HG02981 (cell line): Measurements from ENCODE around the gene CMTM7.
"Not testable (repeated sequence)": the region's sequence is repeated elsewhere in the genome, so short reads cannot be mapped to it uniquely, and the experiment has no call there.

Source experiments
- ATAC-seq: cut with Tn5 transposase; IDR thresholded peaks from one replicate; pipeline ENCODE4 v1.9.1; 2021; ENCODE audit warnings: mild to moderate bottlenecking, moderate library complexity; ENCODE audit not compliant: unreplicated experiment

CMTM7 gene

GRCh38 chr3:32381922-32382321, 9.7 kb upstream of the CMTM7 start:
- ATAC-seq: no peak

GRCh38 chr3:32383136-32383711, 8.4 kb upstream of the CMTM7 start:
- ATAC-seq: no peak

- no peak for ATAC-seq
Observed at GRCh38 chr3:32384938-32385337, 6.7 kb upstream of the CMTM7 start.

GRCh38 chr3:32387512-32387911, 4.1 kb upstream of the CMTM7 start:
- ATAC-seq: no peak

- ATAC-seq: not testable (repeated sequence)
Observed at GRCh38 chr3:32389577-32389976, 2.1 kb upstream of the CMTM7 start.

- ATAC-seq: no peak
Observed at GRCh38 chr3:32392536-32393302, 1.1 kb downstream of the CMTM7 start.

GRCh38 chr3:32395496-32395895, 3.8 kb downstream of the CMTM7 start:
- ATAC-seq: no peak

GRCh38 chr3:32397941-32398340, 6.3 kb downstream of the CMTM7 start:
- no peak for ATAC-seq

GRCh38 chr3:32398531-32398930, 6.9 kb downstream of the CMTM7 start:
- no peak for ATAC-seq

- no peak for ATAC-seq
Observed at GRCh38 chr3:32399030-32399620, 7.5 kb downstream of the CMTM7 start.

- peak; percentile 1 for ATAC-seq
Observed at GRCh38 chr3:32401126-32401525, 9.5 kb downstream of the CMTM7 start.

GRCh38 chr3:32401556-32402081, 10.0 kb downstream of the CMTM7 start:
- peak; percentile 56 for ATAC-seq

GRCh38 chr3:32403663-32404062, 12.0 kb downstream of the CMTM7 start:
- no peak for ATAC-seq

- ATAC-seq: no peak
Observed at GRCh38 chr3:32404714-32405113, 13.1 kb downstream of the CMTM7 start.

GRCh38 chr3:32405155-32405554, 13.5 kb downstream of the CMTM7 start:
- no peak for ATAC-seq

- ATAC-seq: no peak
Observed at GRCh38 chr3:32405711-32406323, 14.2 kb downstream of the CMTM7 start.

GRCh38 chr3:32406486-32407408, 15.1 kb downstream of the CMTM7 start:
- no peak for ATAC-seq

GRCh38 chr3:32410367-32411246, 19.0 kb downstream of the CMTM7 start:
- ATAC-seq: no peak

- no peak for ATAC-seq
Observed at GRCh38 chr3:32411442-32411841, 19.8 kb downstream of the CMTM7 start.

GRCh38 chr3:32412887-32413286, 21.2 kb downstream of the CMTM7 start:
- ATAC-seq: no peak
